PC-9 (cell line): ENCODE data around the gene SIPA1L3.

Experiments
- CTCF ChIP-seq: fragments of 200-600 bp; sonication (generic); conservative IDR thresholded peaks from 2 replicates; pipeline ENCODE4 v1.6.1; 2017; ENCODE audit warnings: mixed run types, antibody characterized with exemption, mild to moderate bottlenecking, moderate library complexity
- EZH2 ChIP-seq: fragments of 200-600 bp; sonication (generic); IDR thresholded peaks from 2 replicates; pipeline ENCODE4 v1.8.0; 2017; ENCODE audit warnings: antibody characterized with exemption, low read depth

- TF ChIP-seq CTCF (no peak), EZH2 (no peak)
Measured at GRCh38 chr19:37914908-37915307, 7.9 kb downstream of the SIPA1L3 start.
